ENCODE results near the gene CHRNA9.

The CHRNA9 gene

DNA sequence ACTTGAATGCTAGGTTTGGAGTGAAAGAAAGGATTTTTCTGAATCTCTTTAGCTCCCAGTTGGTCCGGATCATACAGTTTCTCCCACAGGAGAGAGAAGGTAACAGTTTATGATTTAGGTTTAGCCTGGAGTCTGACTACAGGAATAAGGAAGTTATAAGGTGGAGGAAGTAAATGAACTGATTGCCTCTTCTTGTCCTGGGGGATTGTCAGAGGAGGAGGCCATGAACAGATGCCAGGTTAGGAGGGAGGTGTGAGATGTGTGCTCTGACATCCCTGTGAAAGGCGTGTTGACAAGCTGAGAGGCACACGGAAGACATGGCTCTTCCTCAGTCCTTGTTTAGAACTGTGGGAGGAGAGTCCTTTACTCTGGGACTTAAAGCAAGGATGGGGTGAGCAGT is 64.4 kb downstream of the CHRNA9 start:
- no peak for DNase-seq (ENCODE audit: low spot score)
- TF ChIP-seq, protein P1, sequence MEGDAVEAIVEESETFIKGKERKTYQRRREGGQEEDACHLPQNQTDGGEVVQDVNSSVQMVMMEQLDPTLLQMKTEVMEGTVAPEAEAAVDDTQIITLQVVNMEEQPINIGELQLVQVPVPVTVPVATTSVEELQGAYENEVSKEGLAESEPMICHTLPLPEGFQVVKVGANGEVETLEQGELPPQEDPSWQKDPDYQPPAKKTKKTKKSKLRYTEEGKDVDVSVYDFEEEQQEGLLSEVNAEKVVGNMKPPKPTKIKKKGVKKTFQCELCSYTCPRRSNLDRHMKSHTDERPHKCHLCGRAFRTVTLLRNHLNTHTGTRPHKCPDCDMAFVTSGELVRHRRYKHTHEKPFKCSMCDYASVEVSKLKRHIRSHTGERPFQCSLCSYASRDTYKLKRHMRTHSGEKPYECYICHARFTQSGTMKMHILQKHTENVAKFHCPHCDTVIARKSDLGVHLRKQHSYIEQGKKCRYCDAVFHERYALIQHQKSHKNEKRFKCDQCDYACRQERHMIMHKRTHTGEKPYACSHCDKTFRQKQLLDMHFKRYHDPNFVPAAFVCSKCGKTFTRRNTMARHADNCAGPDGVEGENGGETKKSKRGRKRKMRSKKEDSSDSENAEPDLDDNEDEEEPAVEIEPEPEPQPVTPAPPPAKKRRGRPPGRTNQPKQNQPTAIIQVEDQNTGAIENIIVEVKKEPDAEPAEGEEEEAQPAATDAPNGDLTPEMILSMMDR (IDR thresholded peaks at IDR 0.05; ENCODE audit: extremely low read depth, insufficient read depth, missing control alignments) = no peak
- in situ Hi-C loops (cut with MboI; ENCODE audit: low pct_unique_long_range_greater_than_20kb, low sequenced_read_pairs, unreplicated experiment) = no loop called here

DNA sequence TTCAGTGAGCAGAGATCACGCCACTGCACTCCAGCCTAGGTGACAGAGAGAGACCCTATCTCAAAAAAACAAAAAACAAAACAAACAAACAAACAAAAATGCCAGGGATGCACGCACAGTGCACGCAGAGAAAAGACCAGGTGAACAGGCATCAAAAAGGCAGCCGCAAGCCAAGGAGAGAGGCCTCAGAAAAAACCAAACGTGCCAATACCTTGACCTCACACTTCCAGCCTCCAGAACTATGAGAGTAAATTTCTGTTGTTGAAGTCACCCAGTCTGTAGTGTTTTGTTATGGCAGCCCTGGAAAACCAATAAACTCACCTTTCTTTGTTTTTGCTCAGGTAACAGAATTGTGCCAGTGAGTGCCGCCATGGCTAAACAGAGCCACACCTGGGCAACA is 66.0 kb downstream of the CHRNA9 start:
- in situ Hi-C loops (cut with MboI; ENCODE audit: low pct_unique_long_range_greater_than_20kb, low sequenced_read_pairs, unreplicated experiment) = no loop called here
- TF ChIP-seq, protein P1 (IDR thresholded peaks at IDR 0.05; ENCODE audit: extremely low read depth, insufficient read depth, missing control alignments) = no peak

DNA sequence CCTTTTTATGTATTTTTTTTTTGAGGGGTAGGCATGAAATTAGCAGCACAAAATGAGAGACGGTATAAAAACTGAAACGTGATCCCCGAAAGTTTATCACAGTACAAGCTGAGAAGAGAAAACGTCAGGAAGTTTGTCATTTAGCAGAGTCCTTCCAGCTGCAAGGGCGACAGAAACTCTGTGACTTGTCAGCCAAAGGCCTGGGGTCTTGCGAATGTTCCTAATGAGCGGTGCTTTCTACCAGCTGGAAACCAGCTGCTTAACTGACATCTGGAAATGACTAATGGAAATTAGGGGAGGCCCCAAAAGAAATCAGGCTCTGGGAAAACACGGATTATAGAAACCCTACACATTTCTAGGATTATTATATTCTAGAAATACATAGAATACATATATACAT is 66.5 kb downstream of the CHRNA9 start:
- DNase-seq (ENCODE audit: low spot score) = no peak
- TF ChIP-seq, protein P1 (IDR thresholded peaks at IDR 0.05; ENCODE audit: extremely low read depth, insufficient read depth, missing control alignments) = no peak
- in situ Hi-C loops (cut with MboI; ENCODE audit: low pct_unique_long_range_greater_than_20kb, low sequenced_read_pairs, unreplicated experiment) = no loop called here

More for the DNA sequence above, 66.0 kb downstream of the CHRNA9 start:
- no peak for DNase-seq (ENCODE audit: low spot score)

DNA sequence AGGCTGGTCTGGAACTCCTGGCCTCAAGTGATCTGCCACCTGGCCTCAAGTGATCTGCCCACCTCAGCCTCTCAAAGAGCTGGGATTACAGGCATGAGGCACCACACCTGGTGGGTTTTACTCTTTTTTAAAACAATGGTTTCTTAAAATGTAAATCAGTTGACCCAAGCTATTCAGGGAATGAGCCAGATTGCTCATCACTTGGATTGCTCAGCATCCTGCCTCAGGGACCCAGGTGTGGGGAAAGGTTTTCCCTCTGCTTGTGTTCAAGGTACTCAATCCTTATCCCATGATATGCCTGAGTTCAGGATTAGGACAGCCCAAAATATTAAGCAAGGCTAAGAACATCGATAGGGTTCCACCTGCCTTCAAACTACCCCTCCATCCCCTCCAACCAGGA is 67.4 kb downstream of the CHRNA9 start:
- in situ Hi-C loops (cut with MboI; ENCODE audit: low pct_unique_long_range_greater_than_20kb, low sequenced_read_pairs, unreplicated experiment) = no loop called here
- no peak for DNase-seq (ENCODE audit: low spot score)

DNA sequence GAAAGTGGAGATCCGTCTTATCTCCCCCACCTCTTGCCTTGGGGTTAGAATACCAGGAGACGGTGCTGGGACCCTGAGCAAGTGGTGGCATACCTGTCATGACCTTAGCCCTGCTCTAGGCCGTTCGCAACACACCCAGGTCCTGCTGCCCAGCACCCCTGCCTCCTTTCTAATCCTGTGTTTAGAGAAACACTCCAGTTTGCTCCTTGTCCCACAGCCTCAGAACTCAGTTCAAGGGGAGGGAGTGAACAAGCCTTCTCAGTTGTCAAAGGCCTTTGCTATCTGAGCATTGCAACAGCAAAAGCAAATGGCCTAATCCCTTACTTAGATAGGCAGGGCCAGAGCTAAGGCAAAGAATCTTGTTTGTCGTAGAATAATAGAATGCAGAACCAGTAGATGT is 67.9 kb downstream of the CHRNA9 start:
- DNase-seq (ENCODE audit: low spot score) = no peak
- in situ Hi-C loops (cut with MboI; ENCODE audit: low pct_unique_long_range_greater_than_20kb, low sequenced_read_pairs, unreplicated experiment) = no loop called here
- TF ChIP-seq, protein P1 (IDR thresholded peaks at IDR 0.05; ENCODE audit: extremely low read depth, insufficient read depth, missing control alignments) = no peak

More for the DNA sequence above, 67.4 kb downstream of the CHRNA9 start:
- TF ChIP-seq, protein P1 (IDR thresholded peaks at IDR 0.05; ENCODE audit: extremely low read depth, insufficient read depth, missing control alignments) = no peak

Measured in GM13977 (cell line).